ENCODE measurements around the gene XNDC1N.

DNA sequence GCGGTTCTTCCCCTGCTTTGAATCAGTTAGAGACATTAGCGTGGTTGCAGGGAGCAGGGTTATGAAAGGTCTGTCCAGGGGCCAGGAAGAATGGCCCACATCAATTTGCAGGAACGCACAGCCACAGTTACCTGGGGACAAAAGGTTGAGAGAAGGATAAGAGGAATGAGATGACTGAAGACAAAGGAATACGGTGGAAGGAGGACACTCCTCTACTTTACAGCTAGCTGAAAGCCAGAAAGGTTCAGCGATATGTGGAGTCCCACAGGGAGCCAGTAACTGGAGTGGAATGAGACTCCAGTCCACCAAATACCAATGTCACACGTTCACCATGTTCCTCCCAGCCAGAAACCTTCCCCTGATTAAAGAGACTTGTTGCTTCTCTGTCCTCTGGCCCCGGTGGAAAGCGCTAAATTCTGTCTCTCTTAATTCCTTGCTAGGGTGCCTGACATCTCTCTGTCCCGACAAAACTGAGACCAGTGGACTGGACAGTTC, 10.7 kb downstream of the XNDC1N start:
- TF ChIP-seq, protein P1, sequence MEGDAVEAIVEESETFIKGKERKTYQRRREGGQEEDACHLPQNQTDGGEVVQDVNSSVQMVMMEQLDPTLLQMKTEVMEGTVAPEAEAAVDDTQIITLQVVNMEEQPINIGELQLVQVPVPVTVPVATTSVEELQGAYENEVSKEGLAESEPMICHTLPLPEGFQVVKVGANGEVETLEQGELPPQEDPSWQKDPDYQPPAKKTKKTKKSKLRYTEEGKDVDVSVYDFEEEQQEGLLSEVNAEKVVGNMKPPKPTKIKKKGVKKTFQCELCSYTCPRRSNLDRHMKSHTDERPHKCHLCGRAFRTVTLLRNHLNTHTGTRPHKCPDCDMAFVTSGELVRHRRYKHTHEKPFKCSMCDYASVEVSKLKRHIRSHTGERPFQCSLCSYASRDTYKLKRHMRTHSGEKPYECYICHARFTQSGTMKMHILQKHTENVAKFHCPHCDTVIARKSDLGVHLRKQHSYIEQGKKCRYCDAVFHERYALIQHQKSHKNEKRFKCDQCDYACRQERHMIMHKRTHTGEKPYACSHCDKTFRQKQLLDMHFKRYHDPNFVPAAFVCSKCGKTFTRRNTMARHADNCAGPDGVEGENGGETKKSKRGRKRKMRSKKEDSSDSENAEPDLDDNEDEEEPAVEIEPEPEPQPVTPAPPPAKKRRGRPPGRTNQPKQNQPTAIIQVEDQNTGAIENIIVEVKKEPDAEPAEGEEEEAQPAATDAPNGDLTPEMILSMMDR (IDR thresholded peaks at IDR 0.05 in 8 of 11, conservative IDR thresholded peaks at IDR 0.05 in 3 of 11): no peak
- no peak for TF ChIP-seq POLR2A (IDR thresholded peaks at IDR 0.05)

Data from spleen (tissue), 7 donors.